Muscle layer of duodenum (tissue), 2 donors: ENCODE measurements around the gene PRMT7.

Experiments
- H3K27ac ChIP-seq: one replicate; pipeline ENCODE4 v1.7.0; 2013; ENCODE audit warnings: mild to moderate bottlenecking, low read length
- H3K27me3 ChIP-seq: one replicate; pipeline ENCODE4 v1.7.0; 2013; ENCODE audit warnings: low read depth, mild to moderate bottlenecking, control low read depth, low read length
- H3K36me3 ChIP-seq, 2 donors: one replicate each; pipeline ENCODE4 v1.7.0; 2013; ENCODE audit warnings: low read length in 2 of 2, control low read depth in 1 of 2, mild to moderate bottlenecking in 1 of 2; ENCODE audit not compliant: insufficient read depth in 2 of 2, control insufficient read depth in 1 of 2
- H3K4me1 ChIP-seq, 2 donors: one replicate each; pipeline ENCODE4 v1.7.0; 2013; ENCODE audit warnings: low read length in 2 of 2, mild to moderate bottlenecking in 2 of 2, control low read depth in 1 of 2, moderate library complexity in 1 of 2; ENCODE audit not compliant: insufficient read depth in 2 of 2, control insufficient read depth in 1 of 2
- H3K4me3 ChIP-seq, 2 donors: one replicate each; pipeline ENCODE4 v1.7.0; 2013; ENCODE audit warnings: low read length in 2 of 2, low read depth in 1 of 2, mild to moderate bottlenecking in 1 of 2
- H3K9me3 ChIP-seq, 2 donors: one replicate each; pipeline ENCODE4 v1.7.0; 2013; ENCODE audit warnings: low read length in 2 of 2, control low read depth in 1 of 2, mild to moderate bottlenecking in 1 of 2; ENCODE audit not compliant: control insufficient read depth in 1 of 2
- donor health status: healthy.

Gene PRMT7

GRCh38 chr16:68310774-68311511 is at the start of gene PRMT7, which contains the start of gene SLC7A6OS:
Gene PRMT7, plus strand, starts transcription at chr16:68311019. Its CDS starts 4,961 bp downstream, at chr16:68315980.
Gene SLC7A6OS, minus strand, starts transcription at chr16:68310946. Its CDS starts 20 bp downstream, at chr16:68310926.
- H3K4me1 ChIP-seq, result peaks cover 7 to 29% of the 10 kb centered on the region in 2 donors
- H3K27ac ChIP-seq, result peak within 1 kb of the TSS; percentile 67
- H3K27me3 ChIP-seq, result no peaks in the 10 kb centered on the region
- H3K9me3 ChIP-seq, result no peaks in the 10 kb centered on the region
- peak within 1 kb of the TSS; percentile 81 to 82 for H3K4me3 ChIP-seq
- H3K36me3 ChIP-seq, result peaks cover 12 to 24% of the 10 kb centered on the region in 2 donors

GRCh38 chr16:68263559-68264127 is 47.2 kb upstream of the PRMT7 start:
- Histone ChIP-seq H3K27ac (peak overlapping the region; percentile 63), H3K4me1 (peaks cover 0 to 31% of the 10 kb centered on the region in 2 donors), H3K4me3 (peak overlapping the region; percentile 46 to 86), H3K36me3 (peaks cover 10 to 24% of the 10 kb centered on the region in 2 donors), H3K9me3 (no peaks in the 10 kb centered on the region), H3K27me3 (no peaks in the 10 kb centered on the region)

GRCh38 chr16:68264128-68265077 is 46.4 kb upstream of the PRMT7 start, which contains the start of gene SLC7A6:
Gene SLC7A6, plus strand, starts transcription at chr16:68264526. Its CDS starts 10,201 bp downstream, at chr16:68274727.
- peak within 1 kb of the TSS; percentile 89 for H3K27ac ChIP-seq

GRCh38 chr16:68265078-68265920 is 45.5 kb upstream of the PRMT7 start:
- Histone ChIP-seq H3K36me3 (peaks cover 0 to 7% of the 10 kb centered on the region in 2 donors), H3K4me1 (peaks cover 0 to 31% of the 10 kb centered on the region in 2 donors)

More at GRCh38 chr16:68264128-68265077, 46.4 kb upstream of the PRMT7 start, which contains the start of gene SLC7A6:
- Histone ChIP-seq H3K36me3 (peaks cover 9 to 16% of the 10 kb centered on the region in 2 donors), H3K27me3 (no peaks in the 10 kb centered on the region), H3K4me1 (peaks cover 0 to 31% of the 10 kb centered on the region in 2 donors), H3K9me3 (no peaks in the 10 kb centered on the region), H3K4me3 (peak within 1 kb of the TSS; percentile 82 to 86)

DNA sequence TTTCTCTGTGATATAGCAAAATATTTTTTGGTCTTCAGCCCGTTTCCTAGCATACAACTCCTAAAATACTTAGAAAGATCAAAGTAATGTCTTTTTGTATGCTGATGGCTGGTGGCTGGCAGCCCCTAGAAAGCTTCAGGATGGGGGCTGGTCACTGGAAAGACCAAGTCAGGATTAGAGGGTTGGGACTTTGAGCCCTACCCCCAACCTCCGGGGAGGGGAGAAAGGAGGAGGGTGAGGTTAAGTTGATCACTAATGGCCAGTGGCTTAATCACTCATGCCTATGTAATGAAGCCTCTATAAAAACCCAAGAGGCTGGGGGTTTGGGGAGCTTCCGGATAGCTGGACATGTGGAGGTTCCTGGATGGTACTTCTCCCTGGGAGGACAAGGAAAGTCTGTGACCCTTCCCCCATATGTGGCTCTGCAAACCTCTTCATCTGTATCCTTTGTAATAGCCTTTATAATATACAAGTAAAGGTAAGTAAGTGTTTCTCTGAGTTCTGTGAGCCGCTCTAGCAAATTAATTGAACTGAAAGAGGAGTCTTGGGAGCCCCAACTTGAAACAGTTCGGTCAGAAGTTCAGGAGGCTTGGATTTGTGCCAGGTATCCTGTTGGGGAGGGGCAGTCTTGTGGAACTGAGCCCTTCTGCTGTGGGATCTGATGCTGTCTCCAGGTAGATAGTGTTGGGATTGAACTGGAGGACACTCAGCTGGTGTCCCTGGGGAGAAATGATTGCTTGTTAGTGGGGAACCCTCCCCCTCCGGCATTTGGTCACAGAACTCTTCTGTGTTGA is 43.0 kb upstream of the PRMT7 start:
- Histone ChIP-seq H3K9me3 (no peaks in the 10 kb centered on the region), H3K27ac (no peak overlapping the region), H3K27me3 (no peaks in the 10 kb centered on the region), H3K4me3 (no peak overlapping the region), H3K36me3 (peaks cover 0 to 4% of the 10 kb centered on the region in 2 donors), H3K4me1 (peaks cover 0 to 25% of the 10 kb centered on the region in 2 donors)

More at GRCh38 chr16:68265078-68265920, 45.5 kb upstream of the PRMT7 start:
- Histone ChIP-seq H3K27me3 (no peaks in the 10 kb centered on the region), H3K27ac (peak overlapping the region; percentile 89), H3K9me3 (no peaks in the 10 kb centered on the region), H3K4me3 (peak overlapping the region; percentile 82 to 86)

GRCh38 chr16:68269793-68270192 is 41.0 kb upstream of the PRMT7 start:
- H3K27ac ChIP-seq, result no peak overlapping the region
- H3K27me3 ChIP-seq, result no peaks in the 10 kb centered on the region
- H3K4me3 ChIP-seq, result no peak overlapping the region
- no peaks in the 10 kb centered on the region for H3K9me3 ChIP-seq
- H3K4me1 ChIP-seq, result peaks cover 0 to 18% of the 10 kb centered on the region in 2 donors
- H3K36me3 ChIP-seq, result peaks cover under 1 to 5% of the 10 kb centered on the region in 2 donors

DNA sequence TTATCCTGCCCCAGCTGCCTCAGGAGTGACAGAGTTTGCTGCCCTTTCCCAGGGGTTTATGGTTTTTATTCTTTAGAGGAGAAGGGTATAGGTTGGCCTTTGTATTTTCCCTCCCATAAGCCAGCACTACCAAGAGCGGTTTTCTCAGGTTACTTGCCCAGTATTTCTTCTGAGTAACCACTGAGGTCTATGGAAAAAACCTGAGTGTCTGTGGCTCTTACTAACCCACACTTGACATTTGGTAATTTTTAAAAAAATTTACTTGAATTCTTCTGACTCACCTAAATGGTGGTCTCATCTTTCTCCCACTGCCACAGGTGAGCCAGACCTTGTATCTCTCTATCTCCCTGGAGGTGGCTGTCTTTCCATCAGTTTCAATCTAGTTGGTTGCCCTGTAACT is 40.5 kb upstream of the PRMT7 start:
- Histone ChIP-seq H3K9me3 (no peaks in the 10 kb centered on the region), H3K36me3 (peaks cover 0 to 6% of the 10 kb centered on the region in 2 donors), H3K27ac (no peak overlapping the region), H3K4me3 (no peak overlapping the region), H3K4me1 (peaks cover 0 to 18% of the 10 kb centered on the region in 2 donors), H3K27me3 (no peaks in the 10 kb centered on the region)

DNA sequence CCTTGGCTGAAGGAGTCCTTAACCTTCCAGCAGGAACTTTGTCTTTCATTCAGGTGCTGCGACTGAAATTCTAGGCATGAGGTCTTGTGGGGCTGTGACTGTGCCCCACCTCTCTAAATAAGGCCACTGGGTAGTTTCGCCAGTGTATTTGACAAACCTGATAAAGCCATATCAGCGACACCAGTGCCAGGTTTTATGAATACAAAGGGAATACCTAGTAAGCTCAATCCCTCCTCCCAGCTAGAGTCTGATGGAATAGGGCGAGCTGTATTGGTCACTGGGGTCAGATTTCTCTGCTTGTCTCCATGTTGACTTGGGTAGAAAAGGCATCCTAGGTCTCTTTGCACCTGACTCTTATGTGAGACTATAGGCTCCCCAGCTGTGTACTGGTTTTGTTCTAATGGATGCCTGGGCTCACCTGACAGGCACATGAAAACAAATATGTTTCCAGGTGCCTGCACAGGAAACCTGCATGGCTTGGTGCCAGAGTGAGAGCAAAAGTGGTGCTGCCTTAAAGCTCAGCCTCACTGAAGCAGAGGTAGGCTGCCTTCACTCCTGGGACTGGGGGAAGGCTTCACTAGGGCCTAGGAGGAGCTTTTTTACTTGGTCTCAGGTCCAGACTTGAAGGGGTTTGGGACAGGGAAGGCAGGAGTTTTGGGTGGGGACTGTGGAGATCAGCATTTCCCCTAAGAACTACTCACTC is 38.2 kb upstream of the PRMT7 start:
- no peaks in the 10 kb centered on the region for H3K27me3 ChIP-seq
- peaks cover 0 to 6% of the 10 kb centered on the region in 2 donors for H3K36me3 ChIP-seq
- H3K4me1 ChIP-seq, result peaks cover 4 to 20% of the 10 kb centered on the region in 2 donors
- no peaks in the 10 kb centered on the region for H3K9me3 ChIP-seq
- H3K4me3 ChIP-seq, result no peak overlapping the region
- no peak overlapping the region for H3K27ac ChIP-seq

GRCh38 chr16:68273459-68273858 is 37.4 kb upstream of the PRMT7 start:
- Histone ChIP-seq H3K9me3 (no peaks in the 10 kb centered on the region), H3K27ac (no peak overlapping the region), H3K4me1 (peaks cover 4 to 13% of the 10 kb centered on the region in 2 donors), H3K27me3 (no peaks in the 10 kb centered on the region), H3K36me3 (peaks cover 0 to 6% of the 10 kb centered on the region in 2 donors), H3K4me3 (no peak overlapping the region)
